ENCODE results near the gene STPG2. TPM values are rescaled to one million over a fixed set of nuclear protein-coding genes. Genes with fewer than 3 reads are reported as not detected.

STPG2 gene
- total RNA-seq, 6 donors from 2014 or later = 0.30 to 5.2 (median 0.49) TPM; not detected in 1

DNA sequence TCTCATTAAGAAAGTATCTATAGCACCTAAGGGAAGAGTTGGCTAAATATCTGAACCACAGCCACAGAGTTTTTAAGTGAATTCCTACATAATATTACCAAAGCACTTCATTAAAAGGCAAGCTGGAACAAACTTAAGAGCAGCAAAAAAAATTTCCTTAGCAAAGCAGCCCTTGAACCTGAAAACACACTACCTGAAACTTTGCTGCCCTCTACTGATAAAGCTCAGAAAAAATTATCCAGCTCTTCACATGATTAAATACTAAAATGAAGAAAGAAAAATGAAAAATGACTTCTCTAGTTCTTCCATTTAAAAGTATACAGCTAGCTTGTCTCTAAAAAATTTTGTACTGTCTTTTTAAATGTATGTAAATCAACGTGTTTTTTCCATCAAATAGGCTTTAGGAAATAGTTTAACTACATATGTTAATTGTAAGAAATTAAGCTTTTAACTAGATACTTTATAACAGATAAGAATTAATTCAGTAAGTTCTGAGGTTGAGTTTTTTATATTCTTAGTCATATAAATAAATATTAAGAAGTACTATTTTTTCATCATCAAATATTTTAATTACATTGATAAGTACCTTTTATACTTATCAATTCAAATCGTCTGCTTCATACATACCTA lies 156.1 kb downstream of the STPG2 start:
- TF ChIP-seq POLR2AphosphoS5 (IDR thresholded peaks at IDR 0.05) (no peak), EP300 (IDR thresholded peaks at IDR 0.05) (no peak), POLR2A (IDR thresholded peaks at IDR 0.05) (no peak)
- TF ChIP-seq, protein P1, sequence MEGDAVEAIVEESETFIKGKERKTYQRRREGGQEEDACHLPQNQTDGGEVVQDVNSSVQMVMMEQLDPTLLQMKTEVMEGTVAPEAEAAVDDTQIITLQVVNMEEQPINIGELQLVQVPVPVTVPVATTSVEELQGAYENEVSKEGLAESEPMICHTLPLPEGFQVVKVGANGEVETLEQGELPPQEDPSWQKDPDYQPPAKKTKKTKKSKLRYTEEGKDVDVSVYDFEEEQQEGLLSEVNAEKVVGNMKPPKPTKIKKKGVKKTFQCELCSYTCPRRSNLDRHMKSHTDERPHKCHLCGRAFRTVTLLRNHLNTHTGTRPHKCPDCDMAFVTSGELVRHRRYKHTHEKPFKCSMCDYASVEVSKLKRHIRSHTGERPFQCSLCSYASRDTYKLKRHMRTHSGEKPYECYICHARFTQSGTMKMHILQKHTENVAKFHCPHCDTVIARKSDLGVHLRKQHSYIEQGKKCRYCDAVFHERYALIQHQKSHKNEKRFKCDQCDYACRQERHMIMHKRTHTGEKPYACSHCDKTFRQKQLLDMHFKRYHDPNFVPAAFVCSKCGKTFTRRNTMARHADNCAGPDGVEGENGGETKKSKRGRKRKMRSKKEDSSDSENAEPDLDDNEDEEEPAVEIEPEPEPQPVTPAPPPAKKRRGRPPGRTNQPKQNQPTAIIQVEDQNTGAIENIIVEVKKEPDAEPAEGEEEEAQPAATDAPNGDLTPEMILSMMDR (IDR thresholded peaks at IDR 0.05) = peak in 2 of 6 experiments; percentile 5 to 21
- ATAC-seq (ENCODE audit: low FRiP score in 2 of 2) (no peak), DNase-seq (no peak)
- WGBS, 2 donors = 42 to 47% methylated on average over 2 of the region's 2 CpGs
- no peaks in the 10 kb centered on the region for H3K27me3 ChIP-seq
- no peaks in the 10 kb centered on the region for H3K9me3 ChIP-seq
- H3K4me1 ChIP-seq = no peaks in the 10 kb centered on the region
- H3K4me3 ChIP-seq = no peak overlapping the region
- no peak overlapping the region for H3K27ac ChIP-seq
- no peaks in the 10 kb centered on the region for H3K36me3 ChIP-seq

- TF ChIP-seq, protein P1 (IDR thresholded peaks at IDR 0.05) = no peak
- TF ChIP-seq POLR2AphosphoS5 (IDR thresholded peaks at IDR 0.05) (no peak), POLR2A (IDR thresholded peaks at IDR 0.05) (no peak), EP300 (IDR thresholded peaks at IDR 0.05) (no peak)
- Histone ChIP-seq H3K27me3 (no peaks in the 10 kb centered on the region), H3K9me3 (no peaks in the 10 kb centered on the region), H3K4me1 (no peaks in the 10 kb centered on the region), H3K36me3 (no peaks in the 10 kb centered on the region), H3K27ac (no peak overlapping the region), H3K4me3 (no peak overlapping the region)
- DNase-seq = no peak
- ATAC-seq (ENCODE audit: low FRiP score in 2 of 2) = no peak
- WGBS, 2 donors = 74 to 82% methylated on average over 5 of the region's 5 CpGs
Observed at GRCh38 chr4:97984545-97985131, 158.6 kb downstream of the STPG2 start.

GRCh38 chr4:97978791-97979488 lies 164.3 kb downstream of the STPG2 start:
- Histone ChIP-seq H3K27ac (no peak overlapping the region), H3K9me3 (peaks cover 0 to 3% (median under 1%) of the 10 kb centered on the region in 4 donors), H3K4me3 (no peak overlapping the region), H3K4me1 (no peaks in the 10 kb centered on the region), H3K27me3 (no peaks in the 10 kb centered on the region), H3K36me3 (no peaks in the 10 kb centered on the region)
- DNase-seq = no peak
- no peak for TF ChIP-seq POLR2A (IDR thresholded peaks at IDR 0.05)
- TF ChIP-seq POLR2AphosphoS5 (IDR thresholded peaks at IDR 0.05) = no peak
- no peak for TF ChIP-seq EP300 (IDR thresholded peaks at IDR 0.05)
- TF ChIP-seq, protein P1 (IDR thresholded peaks at IDR 0.05) = no peak
- no peak for ATAC-seq (ENCODE audit: low FRiP score in 2 of 2)
- WGBS, 2 donors = 72 to 85% methylated on average over 2 of the region's 2 CpGs

DNA sequence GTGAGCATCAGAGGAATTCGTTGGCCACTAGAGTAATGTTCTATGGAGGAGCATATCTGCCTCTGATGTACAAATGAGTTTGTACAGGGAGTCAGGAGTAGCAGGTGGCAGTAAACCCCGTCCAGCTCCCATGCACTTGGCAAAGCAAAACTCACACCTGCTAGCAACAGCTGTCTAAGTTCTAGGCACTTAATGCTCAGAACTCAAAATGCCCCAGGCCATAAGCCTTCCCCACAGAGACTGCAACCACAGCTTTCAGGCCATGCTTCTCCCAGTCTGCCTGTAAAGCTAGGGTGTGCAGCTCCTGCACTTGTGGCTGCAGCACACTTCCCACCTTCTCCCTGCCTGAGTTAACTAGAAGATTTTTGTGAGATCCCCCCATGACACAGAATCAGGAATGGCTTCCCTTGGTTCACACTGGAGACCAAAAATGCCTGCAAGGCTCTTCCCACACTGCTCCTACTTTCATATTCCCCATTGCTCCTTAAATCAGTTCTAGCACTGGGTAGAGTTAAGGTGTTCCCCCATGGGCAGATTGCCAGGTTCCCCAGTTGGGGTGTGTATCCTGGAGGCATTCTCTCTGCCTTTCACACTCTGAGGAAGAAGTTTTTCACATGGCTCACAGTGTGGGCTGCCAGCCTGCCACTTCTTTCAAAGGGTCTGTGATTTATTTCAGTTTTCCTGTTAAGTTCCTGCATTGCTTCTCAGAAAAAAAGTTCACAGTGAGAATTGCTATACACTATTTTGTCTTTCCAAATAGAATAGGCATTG lies 189.9 kb downstream of the STPG2 start:
- ATAC-seq (ENCODE audit: low FRiP score in 2 of 2) = no peak

More for the DNA sequence above, 189.9 kb downstream of the STPG2 start:
- H3K9me3 ChIP-seq = no peaks in the 10 kb centered on the region
- no peak for TF ChIP-seq POLR2A (IDR thresholded peaks at IDR 0.05)
- TF ChIP-seq POLR2AphosphoS5 (IDR thresholded peaks at IDR 0.05) = no peak
- TF ChIP-seq, protein P1 (IDR thresholded peaks at IDR 0.05) = no peak
- TF ChIP-seq EP300 (IDR thresholded peaks at IDR 0.05) = no peak
- H3K4me3 ChIP-seq = no peak overlapping the region
- no peaks in the 10 kb centered on the region for H3K36me3 ChIP-seq
- H3K27ac ChIP-seq = no peak overlapping the region
- no peaks in the 10 kb centered on the region for H3K27me3 ChIP-seq
- DNase-seq = no peak
- H3K4me1 ChIP-seq = no peaks in the 10 kb centered on the region
- WGBS, 2 donors = 65 to 69% methylated on average over 2 of the region's 2 CpGs
